ENCODE data around the gene UBASH3A.

DNA sequence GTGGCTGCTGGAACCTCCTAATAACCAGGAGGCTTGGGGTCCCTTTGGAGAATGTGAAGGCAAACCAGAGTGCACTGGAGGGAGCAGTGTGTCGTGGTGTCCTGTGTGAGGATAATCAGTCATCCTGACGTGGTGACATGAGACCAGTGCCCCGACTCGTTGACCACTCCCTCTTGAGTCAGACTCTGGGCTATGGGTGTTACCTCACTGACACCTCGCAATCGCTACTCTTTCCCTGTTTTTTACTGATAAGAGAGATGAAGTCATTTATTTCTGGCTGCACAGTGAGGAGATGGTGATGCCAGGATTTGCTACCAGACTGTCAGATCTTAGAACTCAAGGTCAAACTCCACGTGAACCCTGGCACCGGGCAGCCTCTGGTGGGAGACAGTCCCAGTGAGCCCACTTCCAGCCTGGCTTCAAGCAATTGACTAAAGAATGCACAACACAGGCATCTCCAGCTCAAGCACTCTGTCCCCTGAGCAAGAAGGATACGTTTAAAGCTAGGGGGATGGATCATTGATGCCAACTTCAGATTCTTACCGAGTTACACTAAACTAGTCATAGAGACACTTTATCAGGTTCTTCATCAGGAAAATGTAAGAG, 30.3 kb downstream of the UBASH3A start:
- TF ChIP-seq, protein P1, sequence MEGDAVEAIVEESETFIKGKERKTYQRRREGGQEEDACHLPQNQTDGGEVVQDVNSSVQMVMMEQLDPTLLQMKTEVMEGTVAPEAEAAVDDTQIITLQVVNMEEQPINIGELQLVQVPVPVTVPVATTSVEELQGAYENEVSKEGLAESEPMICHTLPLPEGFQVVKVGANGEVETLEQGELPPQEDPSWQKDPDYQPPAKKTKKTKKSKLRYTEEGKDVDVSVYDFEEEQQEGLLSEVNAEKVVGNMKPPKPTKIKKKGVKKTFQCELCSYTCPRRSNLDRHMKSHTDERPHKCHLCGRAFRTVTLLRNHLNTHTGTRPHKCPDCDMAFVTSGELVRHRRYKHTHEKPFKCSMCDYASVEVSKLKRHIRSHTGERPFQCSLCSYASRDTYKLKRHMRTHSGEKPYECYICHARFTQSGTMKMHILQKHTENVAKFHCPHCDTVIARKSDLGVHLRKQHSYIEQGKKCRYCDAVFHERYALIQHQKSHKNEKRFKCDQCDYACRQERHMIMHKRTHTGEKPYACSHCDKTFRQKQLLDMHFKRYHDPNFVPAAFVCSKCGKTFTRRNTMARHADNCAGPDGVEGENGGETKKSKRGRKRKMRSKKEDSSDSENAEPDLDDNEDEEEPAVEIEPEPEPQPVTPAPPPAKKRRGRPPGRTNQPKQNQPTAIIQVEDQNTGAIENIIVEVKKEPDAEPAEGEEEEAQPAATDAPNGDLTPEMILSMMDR (IDR thresholded peaks at IDR 0.05) = no peak
- no peak for TF ChIP-seq EZH2 (IDR thresholded peaks at IDR 0.05; ENCODE audit: borderline replicate concordance, insufficient read depth, low read depth, low read length, poor library complexity, severe bottlenecking)

Measured in B cell (primary cell).